ENCODE results near the gene ADAMTSL1. TPM values are rescaled to one million over a fixed set of nuclear protein-coding genes. Genes with fewer than 3 reads are reported as not detected.

ADAMTSL1 gene
- polyA plus RNA-seq, 1 donor from 2014 or later: 1.1 TPM

DNA sequence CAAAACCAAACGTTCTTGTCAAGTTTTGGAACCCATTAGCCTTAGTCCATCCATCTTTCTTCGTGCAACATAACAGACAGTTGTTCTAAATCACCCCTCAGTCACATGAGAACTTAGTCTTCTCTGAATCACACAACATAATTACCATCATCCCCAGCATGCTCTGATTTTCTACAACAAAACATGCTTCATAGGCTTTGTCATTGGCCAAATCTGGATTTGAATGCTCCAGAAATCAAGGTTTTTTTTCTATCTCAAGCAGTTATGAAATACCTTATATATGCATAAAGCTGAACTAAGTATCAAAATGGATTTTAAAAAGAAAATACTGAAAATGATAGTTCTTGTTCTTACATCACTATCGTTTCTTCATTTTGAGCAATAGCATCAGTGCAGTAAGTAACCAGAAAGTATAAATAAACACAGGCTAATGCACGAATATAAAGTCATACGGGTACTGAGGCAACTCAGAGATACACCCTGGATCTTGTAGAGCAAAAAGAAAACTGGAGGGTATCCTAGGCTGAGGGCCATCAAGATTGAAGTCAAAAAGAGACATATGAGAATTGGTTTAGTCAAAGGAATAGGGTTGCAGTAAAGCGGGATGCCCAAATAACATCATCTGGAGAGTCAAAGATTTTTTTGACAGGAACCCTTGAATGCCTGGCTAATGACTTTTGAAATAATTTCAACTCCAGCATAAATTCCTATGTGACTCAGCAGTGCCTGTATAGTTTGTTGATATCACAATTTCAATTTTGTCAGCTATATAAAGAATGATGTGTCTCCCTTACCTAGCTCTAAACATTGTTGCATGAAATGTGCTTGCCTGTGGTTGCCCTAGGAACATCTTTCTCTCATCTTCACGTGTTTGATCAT is 164.7 kb downstream of the ADAMTSL1 start:
- Histone ChIP-seq H3K27ac (ENCODE audit: low read length) (no peak overlapping the region), H3K27me3 (ENCODE audit: insufficient read depth, low read depth, low read length) (no peaks in the 10 kb centered on the region), H3F3A (ENCODE audit: insufficient read depth, low read length, poor library complexity, severe bottlenecking) (no peaks in the 10 kb centered on the region), H4K20me1 (ENCODE audit: insufficient read depth) (no peaks in the 10 kb centered on the region), H3K4me2 (ENCODE audit: low read length) (no peak overlapping the region), H3K4me3 (ENCODE audit: low read length) (no peak overlapping the region), H3K79me2 (replicated peaks; ENCODE audit: insufficient read depth, low read length) (no peaks in the 10 kb centered on the region), H3K9me2 (ENCODE audit: insufficient read depth, low read length) (no peaks in the 10 kb centered on the region), H3K9ac (ENCODE audit: low read length) (no peak overlapping the region), H3K36me3 (ENCODE audit: insufficient read depth, low read length) (no peaks in the 10 kb centered on the region), H2AFZ (ENCODE audit: low read depth, low read length) (no peak overlapping the region), H3K9me3 (ENCODE audit: low read length) (no peaks in the 10 kb centered on the region)
- TF ChIP-seq, protein P1, sequence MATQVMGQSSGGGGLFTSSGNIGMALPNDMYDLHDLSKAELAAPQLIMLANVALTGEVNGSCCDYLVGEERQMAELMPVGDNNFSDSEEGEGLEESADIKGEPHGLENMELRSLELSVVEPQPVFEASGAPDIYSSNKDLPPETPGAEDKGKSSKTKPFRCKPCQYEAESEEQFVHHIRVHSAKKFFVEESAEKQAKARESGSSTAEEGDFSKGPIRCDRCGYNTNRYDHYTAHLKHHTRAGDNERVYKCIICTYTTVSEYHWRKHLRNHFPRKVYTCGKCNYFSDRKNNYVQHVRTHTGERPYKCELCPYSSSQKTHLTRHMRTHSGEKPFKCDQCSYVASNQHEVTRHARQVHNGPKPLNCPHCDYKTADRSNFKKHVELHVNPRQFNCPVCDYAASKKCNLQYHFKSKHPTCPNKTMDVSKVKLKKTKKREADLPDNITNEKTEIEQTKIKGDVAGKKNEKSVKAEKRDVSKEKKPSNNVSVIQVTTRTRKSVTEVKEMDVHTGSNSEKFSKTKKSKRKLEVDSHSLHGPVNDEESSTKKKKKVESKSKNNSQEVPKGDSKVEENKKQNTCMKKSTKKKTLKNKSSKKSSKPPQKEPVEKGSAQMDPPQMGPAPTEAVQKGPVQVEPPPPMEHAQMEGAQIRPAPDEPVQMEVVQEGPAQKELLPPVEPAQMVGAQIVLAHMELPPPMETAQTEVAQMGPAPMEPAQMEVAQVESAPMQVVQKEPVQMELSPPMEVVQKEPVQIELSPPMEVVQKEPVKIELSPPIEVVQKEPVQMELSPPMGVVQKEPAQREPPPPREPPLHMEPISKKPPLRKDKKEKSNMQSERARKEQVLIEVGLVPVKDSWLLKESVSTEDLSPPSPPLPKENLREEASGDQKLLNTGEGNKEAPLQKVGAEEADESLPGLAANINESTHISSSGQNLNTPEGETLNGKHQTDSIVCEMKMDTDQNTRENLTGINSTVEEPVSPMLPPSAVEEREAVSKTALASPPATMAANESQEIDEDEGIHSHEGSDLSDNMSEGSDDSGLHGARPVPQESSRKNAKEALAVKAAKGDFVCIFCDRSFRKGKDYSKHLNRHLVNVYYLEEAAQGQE (IDR thresholded peaks at IDR 0.05; ENCODE audit: borderline replicate concordance): no peak
- no peak for TF ChIP-seq EZH2 (IDR thresholded peaks at IDR 0.05; ENCODE audit: borderline replicate concordance, insufficient read depth, low read length, poor library complexity, severe bottlenecking)
- TF ChIP-seq SMC3 (conservative IDR thresholded peaks at IDR 0.05; ENCODE audit: poor library complexity): no peak
- TF ChIP-seq, protein P2, sequence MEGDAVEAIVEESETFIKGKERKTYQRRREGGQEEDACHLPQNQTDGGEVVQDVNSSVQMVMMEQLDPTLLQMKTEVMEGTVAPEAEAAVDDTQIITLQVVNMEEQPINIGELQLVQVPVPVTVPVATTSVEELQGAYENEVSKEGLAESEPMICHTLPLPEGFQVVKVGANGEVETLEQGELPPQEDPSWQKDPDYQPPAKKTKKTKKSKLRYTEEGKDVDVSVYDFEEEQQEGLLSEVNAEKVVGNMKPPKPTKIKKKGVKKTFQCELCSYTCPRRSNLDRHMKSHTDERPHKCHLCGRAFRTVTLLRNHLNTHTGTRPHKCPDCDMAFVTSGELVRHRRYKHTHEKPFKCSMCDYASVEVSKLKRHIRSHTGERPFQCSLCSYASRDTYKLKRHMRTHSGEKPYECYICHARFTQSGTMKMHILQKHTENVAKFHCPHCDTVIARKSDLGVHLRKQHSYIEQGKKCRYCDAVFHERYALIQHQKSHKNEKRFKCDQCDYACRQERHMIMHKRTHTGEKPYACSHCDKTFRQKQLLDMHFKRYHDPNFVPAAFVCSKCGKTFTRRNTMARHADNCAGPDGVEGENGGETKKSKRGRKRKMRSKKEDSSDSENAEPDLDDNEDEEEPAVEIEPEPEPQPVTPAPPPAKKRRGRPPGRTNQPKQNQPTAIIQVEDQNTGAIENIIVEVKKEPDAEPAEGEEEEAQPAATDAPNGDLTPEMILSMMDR (IDR thresholded peaks at IDR 0.05; ENCODE audit: poor library complexity, severe bottlenecking): no peak
- TF ChIP-seq TAF1 (IDR thresholded peaks at IDR 0.05; ENCODE audit: low read depth): no peak
- no peak for TF ChIP-seq EP300 (conservative IDR thresholded peaks at IDR 0.05; ENCODE audit: poor library complexity, severe bottlenecking)
- no peak for TF ChIP-seq MXI1 (conservative IDR thresholded peaks at IDR 0.05; ENCODE audit: poor library complexity, severe bottlenecking)
- TF ChIP-seq RAD21 (conservative IDR thresholded peaks at IDR 0.05): no peak
- TF ChIP-seq POLR2AphosphoS5 (IDR thresholded peaks at IDR 0.05): no peak

DNA sequence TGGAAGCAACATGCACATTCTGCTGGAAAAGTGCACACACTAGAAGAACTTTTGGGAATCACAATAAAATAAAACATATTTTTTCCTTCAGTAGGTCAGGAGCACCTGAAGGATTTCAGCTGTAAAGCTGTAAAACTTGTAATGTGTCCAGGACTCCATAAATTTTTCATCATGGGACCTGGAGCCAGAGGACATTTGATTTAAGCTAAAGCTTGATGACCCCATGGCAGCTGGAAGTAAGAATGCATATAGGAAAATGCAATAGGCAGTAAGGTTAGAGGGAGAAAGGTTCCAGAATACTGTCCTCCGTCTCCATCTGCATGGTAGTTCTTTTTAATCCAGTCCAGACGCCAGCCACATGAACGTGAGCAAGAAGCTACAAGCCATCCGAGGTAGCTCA is 166.0 kb downstream of the ADAMTSL1 start:
- no peaks in the 10 kb centered on the region for H3K36me3 ChIP-seq (ENCODE audit: insufficient read depth, low read length)
- no peaks in the 10 kb centered on the region for H3F3A ChIP-seq (ENCODE audit: insufficient read depth, low read length, poor library complexity, severe bottlenecking)
- no peaks in the 10 kb centered on the region for H4K20me1 ChIP-seq (ENCODE audit: insufficient read depth)
- no peaks in the 10 kb centered on the region for H3K9me3 ChIP-seq (ENCODE audit: low read length)
- H3K79me2 ChIP-seq (replicated peaks; ENCODE audit: insufficient read depth, low read length): no peaks in the 10 kb centered on the region
- no peaks in the 10 kb centered on the region for H3K9me2 ChIP-seq (ENCODE audit: insufficient read depth, low read length)
- H2AFZ ChIP-seq (ENCODE audit: low read depth, low read length): no peak overlapping the region
- no peak for TF ChIP-seq EZH2 (IDR thresholded peaks at IDR 0.05; ENCODE audit: borderline replicate concordance, insufficient read depth, low read length, poor library complexity, severe bottlenecking)
- TF ChIP-seq RAD21 (conservative IDR thresholded peaks at IDR 0.05): no peak
- TF ChIP-seq MXI1 (conservative IDR thresholded peaks at IDR 0.05; ENCODE audit: poor library complexity, severe bottlenecking): no peak
- no peak for TF ChIP-seq TAF1 (IDR thresholded peaks at IDR 0.05; ENCODE audit: low read depth)
- TF ChIP-seq EP300 (conservative IDR thresholded peaks at IDR 0.05; ENCODE audit: poor library complexity, severe bottlenecking): no peak
- no peaks in the 10 kb centered on the region for H3K27me3 ChIP-seq (ENCODE audit: insufficient read depth, low read depth, low read length)
- no peak overlapping the region for H3K4me3 ChIP-seq (ENCODE audit: low read length)
- no peak overlapping the region for H3K4me2 ChIP-seq (ENCODE audit: low read length)
- no peak overlapping the region for H3K27ac ChIP-seq (ENCODE audit: low read length)
- H3K9ac ChIP-seq (ENCODE audit: low read length): no peak overlapping the region

All from neural cell (in vitro differentiated cells).